ENCODE measurements around the gene NDUFS2.
"Not testable (repeated sequence)": the region's sequence is repeated elsewhere in the genome, so short reads cannot be mapped to it uniquely, and the experiment has no call there.

Gene NDUFS2

GRCh38 chr1:161250829-161251228, 48.7 kb downstream of the NDUFS2 start:
- no peak for DNase-seq (ENCODE audit: low spot score in 2 of 2)
- H3K9me3 Mint-ChIP-seq, result peaks cover 4% of the 10 kb centered on the region
- H3K27me3 Mint-ChIP-seq, result peaks cover 9% of the 10 kb centered on the region
- H3K4me1 Mint-ChIP-seq, result no peaks in the 10 kb centered on the region
- no peak overlapping the region for H3K4me3 Mint-ChIP-seq
- H3K36me3 Mint-ChIP-seq, result peaks cover 3% of the 10 kb centered on the region
- ATAC-seq (ENCODE audit: low read depth), result no peak
- H3K27ac Mint-ChIP-seq, result no peak overlapping the region

- H3K36me3 Mint-ChIP-seq, result peaks cover 3% of the 10 kb centered on the region
- peaks cover 5% of the 10 kb centered on the region for H3K9me3 Mint-ChIP-seq
- no peak overlapping the region for H3K27ac Mint-ChIP-seq
- no peak for ATAC-seq (ENCODE audit: low read depth)
- H3K4me3 Mint-ChIP-seq, result no peak overlapping the region
- no peaks in the 10 kb centered on the region for H3K4me1 Mint-ChIP-seq
- H3K27me3 Mint-ChIP-seq, result peaks cover 9% of the 10 kb centered on the region
- DNase-seq (ENCODE audit: low spot score in 2 of 2), result no peak
Measured at GRCh38 chr1:161251579-161251978, 49.4 kb downstream of the NDUFS2 start.

GRCh38 chr1:161255302-161255701, 53.1 kb downstream of the NDUFS2 start:
- H3K27ac Mint-ChIP-seq; ATAC-seq (ENCODE audit: low read depth); H3K9me3 Mint-ChIP-seq; H3K4me1 Mint-ChIP-seq; H3K4me3 Mint-ChIP-seq; DNase-seq (ENCODE audit: low spot score in 2 of 2): not testable (repeated sequence)
- Mint-ChIP-seq H3K36me3 (peaks cover 11% of the 10 kb centered on the region), H3K27me3 (peaks cover 24% of the 10 kb centered on the region)

GRCh38 chr1:161255955-161256520, 53.9 kb downstream of the NDUFS2 start:
- Mint-ChIP-seq H3K4me1 (peaks cover 11% of the 10 kb centered on the region), H3K27me3 (peaks cover 26% of the 10 kb centered on the region), H3K36me3 (peaks cover 11% of the 10 kb centered on the region)
- ATAC-seq (ENCODE audit: low read depth); H3K4me3 Mint-ChIP-seq; H3K27ac Mint-ChIP-seq; H3K9me3 Mint-ChIP-seq; DNase-seq (ENCODE audit: low spot score in 2 of 2): not testable (repeated sequence)

GRCh38 chr1:161257109-161257508, 54.9 kb downstream of the NDUFS2 start:
- Mint-ChIP-seq H3K27me3 (peaks cover 34% of the 10 kb centered on the region), H3K36me3 (peaks cover 11% of the 10 kb centered on the region), H3K4me1 (peaks cover 19% of the 10 kb centered on the region)
- not testable (repeated sequence) for H3K27ac Mint-ChIP-seq; H3K4me3 Mint-ChIP-seq; ATAC-seq (ENCODE audit: low read depth); H3K9me3 Mint-ChIP-seq
- peak in 1 of 2 donors; percentile 22 for DNase-seq (ENCODE audit: low spot score in 2 of 2)

- ATAC-seq (ENCODE audit: low read depth) (peak; percentile 76), DNase-seq (ENCODE audit: low spot score in 2 of 2) (peak; percentile 11 to 35)
- peak within 1 kb of the TSS; percentile 67 for H3K4me3 Mint-ChIP-seq
- H3K36me3 Mint-ChIP-seq, result peaks cover 11% of the 10 kb centered on the region
- H3K27me3 Mint-ChIP-seq, result peaks cover 38% of the 10 kb centered on the region
- H3K27ac Mint-ChIP-seq, result no peak within 1 kb of the TSS
- H3K4me1 Mint-ChIP-seq, result peaks cover 19% of the 10 kb centered on the region
- H3K9me3 Mint-ChIP-seq, result peaks cover 10% of the 10 kb centered on the region
Measured at GRCh38 chr1:161258439-161259344, 56.5 kb downstream of the NDUFS2 start, which contains the start of gene PCP4L1. TSS of gene PCP4L1 (plus strand) at chr1:161258745. CDS start at chr1:161258975, 230 bp downstream.

- DNase-seq (ENCODE audit: low spot score in 2 of 2), result no peak
- Mint-ChIP-seq H3K27ac (no peak overlapping the region), H3K4me1 (peaks cover 19% of the 10 kb centered on the region), H3K4me3 (peak overlapping the region; percentile 27), H3K9me3 (peaks cover 10% of the 10 kb centered on the region), H3K27me3 (peaks cover 35% of the 10 kb centered on the region), H3K36me3 (peaks cover 11% of the 10 kb centered on the region)
- ATAC-seq (ENCODE audit: low read depth), result no peak
Measured at GRCh38 chr1:161259345-161259702, 57.2 kb downstream of the NDUFS2 start.

GRCh38 chr1:161259765-161260164, 57.6 kb downstream of the NDUFS2 start:
- ATAC-seq (ENCODE audit: low read depth) (no peak), DNase-seq (ENCODE audit: low spot score in 2 of 2) (no peak)
- Mint-ChIP-seq H3K4me3 (no peak overlapping the region), H3K9me3 (peaks cover 10% of the 10 kb centered on the region), H3K27ac (no peak overlapping the region), H3K4me1 (peaks cover 19% of the 10 kb centered on the region), H3K27me3 (peaks cover 37% of the 10 kb centered on the region), H3K36me3 (peaks cover 11% of the 10 kb centered on the region)

GRCh38 chr1:161260376-161261260, 58.5 kb downstream of the NDUFS2 start:
- peaks cover 38% of the 10 kb centered on the region for H3K27me3 Mint-ChIP-seq
- H3K4me3 Mint-ChIP-seq, result no peak overlapping the region
- peak; percentile 41 for ATAC-seq (ENCODE audit: low read depth)

GRCh38 chr1:161261261-161262235, 59.4 kb downstream of the NDUFS2 start:
- Mint-ChIP-seq H3K4me3 (no peak overlapping the region), H3K27me3 (peaks cover 36% of the 10 kb centered on the region), H3K36me3 (peaks cover 7% of the 10 kb centered on the region), H3K4me1 (peaks cover 19% of the 10 kb centered on the region), H3K9me3 (peaks cover 5% of the 10 kb centered on the region), H3K27ac (no peak overlapping the region)
- DNase-seq (ENCODE audit: low spot score in 2 of 2), result no peak
- ATAC-seq (ENCODE audit: low read depth), result peak; percentile 28

More at GRCh38 chr1:161260376-161261260, 58.5 kb downstream of the NDUFS2 start:
- no peak for DNase-seq (ENCODE audit: low spot score in 2 of 2)
- H3K27ac Mint-ChIP-seq, result no peak overlapping the region
- H3K36me3 Mint-ChIP-seq, result peaks cover 10% of the 10 kb centered on the region
- peaks cover 8% of the 10 kb centered on the region for H3K9me3 Mint-ChIP-seq
- peaks cover 19% of the 10 kb centered on the region for H3K4me1 Mint-ChIP-seq

Data from memory B cell (primary cell).